ENCODE measurements around the gene CKB.

CKB gene

GRCh38 chr14:103483600-103483999 is 39.0 kb downstream of the CKB start:
- DNase-seq, result no peak

DNA sequence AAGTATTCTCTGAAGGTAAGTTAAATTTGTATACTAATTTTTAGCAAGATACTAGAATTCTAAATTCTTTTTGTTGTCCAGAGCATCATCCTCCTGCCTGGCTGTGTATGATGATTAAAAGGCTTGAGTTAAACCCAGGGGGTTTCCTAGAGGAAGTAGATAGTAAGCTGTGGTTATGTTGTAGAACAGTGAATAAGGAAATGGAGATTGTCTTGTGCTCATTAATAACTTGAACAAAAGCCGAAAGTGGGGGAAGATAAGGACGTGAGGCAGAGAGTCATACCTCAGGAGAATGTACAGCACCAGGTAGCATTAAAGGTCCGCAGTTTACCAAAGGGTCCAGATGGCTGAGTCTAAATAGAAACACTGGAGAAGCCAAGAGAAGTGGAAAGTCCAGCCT is 42.0 kb downstream of the CKB start:
- DNase-seq, result no peak

- no peak for DNase-seq
These were observed 46.0 kb downstream of the CKB start for GRCh38 chr14:103476631-103477030.

GRCh38 chr14:103476065-103476464 is 46.6 kb downstream of the CKB start:
- DNase-seq, result no peak

DNA sequence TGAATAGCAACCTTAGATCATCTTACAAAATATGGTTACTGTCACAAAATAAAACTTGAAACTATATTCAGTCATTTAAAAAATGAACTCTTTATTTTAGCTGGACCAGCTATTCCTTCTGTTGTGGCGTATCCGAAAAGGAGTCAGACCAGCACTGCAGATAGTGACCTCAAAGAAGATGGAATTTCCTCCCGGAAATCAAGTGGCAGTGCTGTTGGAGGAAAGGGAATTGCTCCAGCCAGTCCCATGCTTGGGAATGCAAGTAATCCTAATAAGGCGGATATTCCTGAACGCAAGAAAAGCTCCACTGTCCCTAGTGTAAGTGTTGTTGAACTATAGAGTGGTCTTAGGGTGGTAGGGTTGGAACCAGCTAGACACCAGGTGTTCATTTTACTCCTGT is 47.7 kb downstream of the CKB start:
- DNase-seq, result no peak

- DNase-seq, result no peak
These were observed 49.7 kb downstream of the CKB start for GRCh38 chr14:103472939-103473338.

Measured in NCI-H1417 treated with DMSO at 0.1 percent for 48 hours (cell line).